ENCODE measurements around the gene STON2.

Gene STON2

GRCh38 chr14:81408595-81408994 lies 8.5 kb upstream of the STON2 start:
- no peak for DNase-seq (ENCODE audit: low read depth)
- TF ChIP-seq CTCF (conservative IDR thresholded peaks at IDR 0.05; ENCODE audit: low read depth, low read length), result no peak

GRCh38 chr14:81406863-81407262 lies 6.7 kb upstream of the STON2 start:
- TF ChIP-seq CTCF (conservative IDR thresholded peaks at IDR 0.05; ENCODE audit: low read depth, low read length), result no peak
- no peak overlapping the region for H3K4me3 ChIP-seq (ENCODE audit: low read depth, low read length)
- DNase-seq (ENCODE audit: low read depth), result peak; percentile 89

More at GRCh38 chr14:81408595-81408994, 8.5 kb upstream of the STON2 start:
- H3K4me3 ChIP-seq (ENCODE audit: low read depth, low read length), result no peak overlapping the region

GRCh38 chr14:81402123-81402495 lies 2.0 kb upstream of the STON2 start:
- TF ChIP-seq CTCF (conservative IDR thresholded peaks at IDR 0.05; ENCODE audit: low read depth, low read length), result no peak
- H3K4me3 ChIP-seq (ENCODE audit: low read depth, low read length), result no peak overlapping the region
- DNase-seq (ENCODE audit: low read depth), result peak; percentile 41

GRCh38 chr14:81401420-81402122 lies 1.4 kb upstream of the STON2 start:
- peak; percentile 90 for DNase-seq (ENCODE audit: low read depth)
- no peak overlapping the region for H3K4me3 ChIP-seq (ENCODE audit: low read depth, low read length)
- no peak for TF ChIP-seq CTCF (conservative IDR thresholded peaks at IDR 0.05; ENCODE audit: low read depth, low read length)

GRCh38 chr14:81400852-81401251 lies 728 bp upstream of the STON2 start:
- H3K4me3 ChIP-seq (ENCODE audit: low read depth, low read length), result no peak overlapping the region
- no peak for TF ChIP-seq CTCF (conservative IDR thresholded peaks at IDR 0.05; ENCODE audit: low read depth, low read length)
- DNase-seq (ENCODE audit: low read depth), result peak; percentile 91

GRCh38 chr14:81398196-81398891 lies 1.8 kb downstream of the STON2 start:
- no peak for TF ChIP-seq CTCF (conservative IDR thresholded peaks at IDR 0.05; ENCODE audit: low read depth, low read length)
- no peak for DNase-seq (ENCODE audit: low read depth)
- H3K4me3 ChIP-seq (ENCODE audit: low read depth, low read length), result no peak overlapping the region

GRCh38 chr14:81396113-81396512 lies 4.0 kb downstream of the STON2 start:
- no peak for TF ChIP-seq CTCF (conservative IDR thresholded peaks at IDR 0.05; ENCODE audit: low read depth, low read length)
- DNase-seq (ENCODE audit: low read depth), result no peak
- H3K4me3 ChIP-seq (ENCODE audit: low read depth, low read length), result no peak overlapping the region

All from choroid plexus epithelial cell (primary cell).